Upper lobe of right lung (tissue), 1 donor: ENCODE data around the gene KCMF1. TPM values are rescaled to one million over a fixed set of nuclear protein-coding genes. Genes with fewer than 3 reads are reported as not detected.
A peak's percentile ranks its signal among the peaks of the same experiment; 100 is the strongest.

Source experiments
- ATAC-seq: fragments of 200-7000 bp; cut with Tn5 transposase; one replicate; pipeline ENCODE4 v1.9.1; 2020; ENCODE audit warnings: mild to moderate bottlenecking, moderate library complexity
- DNase-seq: peaks from one replicate; pipeline ENCODE4 v3.0.0-alpha.2; 2020
- H3K27ac ChIP-seq: fragments of 200-600 bp; one replicate; pipeline ENCODE4 v1.8.0; 2022
- H3K27me3 ChIP-seq: fragments of 200-600 bp; one replicate; pipeline ENCODE4 v1.8.0; 2022; ENCODE audit warnings: mild to moderate bottlenecking
- H3K36me3 ChIP-seq: fragments of 200-600 bp; one replicate; pipeline ENCODE4 v1.8.0; 2022
- H3K4me1 ChIP-seq: fragments of 200-600 bp; one replicate; pipeline ENCODE4 v1.8.0; 2022
- H3K4me3 ChIP-seq: fragments of 200-600 bp; one replicate; pipeline ENCODE4 v1.8.0; 2022; ENCODE audit warnings: mild to moderate bottlenecking
- H3K9me3 ChIP-seq: fragments of 200-600 bp; one replicate; pipeline ENCODE4 v1.8.0; 2022
- CTCF ChIP-seq: fragments of 200-600 bp; IDR thresholded peaks from one replicate; pipeline ENCODE4 v1.8.0; 2022; ENCODE audit warnings: antibody characterized with exemption
- intact Hi-C: fragments of 100-400 bp; cut with DNase I; formaldehyde crosslinking; loops from one replicate; pipeline ENCODE4 v1.11.0; 2022
- long read RNA-seq: library from polyadenylated mRNA; unstranded; transcript quantifications from one replicate; pipeline ENCODE4 v2.0.0, GENCODE V29; 2021
- total RNA-seq: library from RNA; stranded (reverse); fragmentation: NEBNext Ultra II Directional; extraction: Animal tissue kit (Norgen Biotek cat#: 25700); gene quantifications from one replicate; pipeline ENCODE4 v1.2.1, GENCODE V29; 2021
- donor health status: DM: no; HTN: yes; CAD: no; lungs with severe emphysema.

Gene KCMF1
- 72.9 TPM for total RNA-seq
- long read RNA-seq, full-length matches to known transcripts: 73 of 86 reads
- long read RNA-seq, partial matches to known transcripts: 4 of 86 reads
- long read RNA-seq, other reads (novel, unspliced or antisense): 9 of 86 reads

GRCh38 chr2:84970868-84971509 is at the start of gene KCMF1:
Gene KCMF1 (plus strand): TSS chr2:84971161. CDS start chr2:84971452, 291 bp downstream.
- DNase-seq (peak; percentile 93), ATAC-seq (peak; percentile 81)
- intact Hi-C loops: no loop called here
- no peaks in the 10 kb centered on the region for H3K9me3 ChIP-seq
- peak within 1 kb of the TSS; percentile 76 for H3K4me3 ChIP-seq
- peaks cover 44% of the 10 kb centered on the region for H3K4me1 ChIP-seq
- TF ChIP-seq CTCF: no peak
- H3K36me3 ChIP-seq: no peaks in the 10 kb centered on the region
- no peaks in the 10 kb centered on the region for H3K27me3 ChIP-seq
- peak within 1 kb of the TSS; percentile 93 for H3K27ac ChIP-seq

GRCh38 chr2:84923009-84923408 is 48.0 kb upstream of the KCMF1 start:
- no peak overlapping the region for H3K4me3 ChIP-seq
- H3K4me1 ChIP-seq: peaks cover 28% of the 10 kb centered on the region
- no peak for TF ChIP-seq CTCF
- H3K9me3 ChIP-seq: no peaks in the 10 kb centered on the region
- H3K36me3 ChIP-seq: no peaks in the 10 kb centered on the region
- DNase-seq (no peak), ATAC-seq (no peak)
- H3K27ac ChIP-seq: no peak overlapping the region
- intact Hi-C loops: no loop called here
- H3K27me3 ChIP-seq: no peaks in the 10 kb centered on the region

GRCh38 chr2:84924173-84925106 is 46.5 kb upstream of the KCMF1 start:
- H3K4me1 ChIP-seq: peaks cover 28% of the 10 kb centered on the region
- ATAC-seq: peak; percentile 39
- TF ChIP-seq CTCF: no peak
- no peaks in the 10 kb centered on the region for H3K27me3 ChIP-seq
- DNase-seq: no peak
- H3K27ac ChIP-seq: peak overlapping the region; percentile 15
- no peak overlapping the region for H3K4me3 ChIP-seq
- H3K9me3 ChIP-seq: no peaks in the 10 kb centered on the region
- intact Hi-C loops: no loop called here
- H3K36me3 ChIP-seq: no peaks in the 10 kb centered on the region

GRCh38 chr2:84925336-84925723 is 45.6 kb upstream of the KCMF1 start:
- DNase-seq: no peak
- Histone ChIP-seq H3K27ac (peak overlapping the region; percentile 15), H3K9me3 (no peaks in the 10 kb centered on the region), H3K36me3 (no peaks in the 10 kb centered on the region), H3K27me3 (no peaks in the 10 kb centered on the region), H3K4me3 (no peak overlapping the region), H3K4me1 (peaks cover 26% of the 10 kb centered on the region)
- TF ChIP-seq CTCF: no peak
- intact Hi-C loops: no loop called here
- no peak for ATAC-seq

GRCh38 chr2:84925724-84926376 is 45.1 kb upstream of the KCMF1 start:
- TF ChIP-seq CTCF: peak; percentile 99
- DNase-seq (peak; percentile 98), ATAC-seq (peak; percentile 97)
- Histone ChIP-seq H3K4me3 (peak overlapping the region; percentile 49), H3K9me3 (no peaks in the 10 kb centered on the region), H3K36me3 (no peaks in the 10 kb centered on the region), H3K27ac (peak overlapping the region; percentile 15), H3K27me3 (no peaks in the 10 kb centered on the region), H3K4me1 (peaks cover 24% of the 10 kb centered on the region)
- intact Hi-C loops: no loop called here
